MM.1S (cell line): ENCODE data around the gene CFAP45.

Experiments used
- DNase-seq: peaks from one replicate; pipeline ENCODE4 v3.0.0-alpha.2; 2015
- H2AFZ ChIP-seq: fragments of 300-600 bp; sonication (generic); 2 replicates; pipeline ENCODE4 v1.6.0; 2016; ENCODE audit warnings: antibody characterized with exemption, low read length
- H3F3A ChIP-seq: fragments of 300-600 bp; sonication (generic); 2 replicates; pipeline ENCODE4 v1.6.1; 2016; ENCODE audit warnings: mild to moderate bottlenecking, antibody characterized with exemption, low read length, moderate library complexity, mixed read lengths; ENCODE audit not compliant: insufficient read depth
- H3K27ac ChIP-seq: fragments of 300-600 bp; sonication (generic); 2 replicates; pipeline ENCODE4 v1.5.1; 2016; ENCODE audit warnings: mild to moderate bottlenecking, low read length
- H3K27me3 ChIP-seq: fragments of 300-600 bp; sonication (generic); replicated peaks from 2 replicates; pipeline ENCODE4 v1.6.0; 2016; ENCODE audit warnings: low read length; ENCODE audit not compliant: insufficient read depth
- H3K36me3 ChIP-seq: fragments of 300-600 bp; sonication (generic); replicated peaks from 2 replicates; pipeline ENCODE4 v1.6.1; 2016; ENCODE audit warnings: mild to moderate bottlenecking, low read length, mixed read lengths; ENCODE audit not compliant: insufficient read depth
- H3K4me1 ChIP-seq: fragments of 300-600 bp; sonication (generic); 2 replicates; pipeline ENCODE4 v1.6.1; 2016; ENCODE audit warnings: low read length, mixed read lengths
- H3K4me2 ChIP-seq: fragments of 300-600 bp; sonication (generic); 2 replicates; pipeline ENCODE4 v1.6.0; 2016; ENCODE audit warnings: low read depth, low read length
- H3K4me3 ChIP-seq: fragments of 300-600 bp; sonication (generic); 2 replicates; pipeline ENCODE4 v1.5.1; 2016; ENCODE audit warnings: low read length, mixed read lengths
- H3K79me2 ChIP-seq: fragments of 300-600 bp; sonication (generic); 2 replicates; pipeline ENCODE4 v1.6.1; 2016; ENCODE audit warnings: mixed run types, low read length, mixed read lengths
- H3K9ac ChIP-seq: fragments of 300-600 bp; sonication (generic); 2 replicates; pipeline ENCODE4 v1.6.1; 2016; ENCODE audit warnings: low read length, mixed read lengths
- H3K9me2 ChIP-seq: fragments of 300-600 bp; sonication (generic); replicated peaks from 2 replicates; pipeline ENCODE4 v1.6.1; 2016; ENCODE audit warnings: mild to moderate bottlenecking, low read length, mixed read lengths; ENCODE audit not compliant: insufficient read depth
- H3K9me3 ChIP-seq: fragments of 300-600 bp; sonication (generic); replicated peaks from 2 replicates; pipeline ENCODE4 v1.6.1; 2016; ENCODE audit warnings: mild to moderate bottlenecking, low read length, mixed read lengths; ENCODE audit not compliant: insufficient read depth
- H4K20me1 ChIP-seq: fragments of 300-600 bp; sonication (generic); 2 replicates; pipeline ENCODE4 v1.6.1; 2016; ENCODE audit warnings: mild to moderate bottlenecking, low read length, moderate library complexity, mixed read lengths; ENCODE audit not compliant: insufficient read depth
- CTCF ChIP-seq: fragments of 300-600 bp; sonication (generic); IDR thresholded peaks from 2 replicates; pipeline ENCODE4 v1.5.1; 2016; ENCODE audit warnings: antibody characterized with exemption, low read length, mixed read lengths
- EZH2 ChIP-seq: fragments of 300-600 bp; sonication (generic); optimal IDR thresholded peaks from 2 replicates; pipeline ENCODE3; 2017; ENCODE audit warnings: low read depth, mild to moderate bottlenecking, antibody characterized with exemption, low read length, mixed read lengths
- EZH2phosphoT487 ChIP-seq: fragments of 300-600 bp; sonication (generic); IDR thresholded peaks from 2 replicates; pipeline ENCODE4 v1.6.1; 2018; ENCODE audit warnings: antibody characterized with exemption, low read length

Gene CFAP45

DNA sequence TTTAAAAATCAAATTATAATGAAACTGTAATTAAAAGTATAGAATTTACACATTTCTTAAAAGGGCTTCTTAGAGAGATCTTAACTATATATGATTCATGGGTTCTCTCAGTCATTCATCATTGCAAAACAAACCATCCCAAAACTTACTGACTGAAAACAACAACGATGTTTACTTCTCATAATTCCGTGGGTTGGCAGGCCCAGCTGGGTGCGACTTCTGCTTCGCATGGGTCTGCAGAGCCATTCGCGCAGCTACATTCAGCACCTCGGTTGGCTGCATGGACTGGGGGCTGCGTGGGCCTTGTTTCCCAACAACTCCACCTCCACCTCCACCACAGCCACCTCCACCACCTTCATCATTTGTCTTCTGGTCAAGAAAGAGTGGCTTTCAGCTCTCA is 69.2 kb downstream of the CFAP45 start:
- Histone ChIP-seq H3K27ac (no peak overlapping the region), H3K27me3 (no peaks in the 10 kb centered on the region), H4K20me1 (no peaks in the 10 kb centered on the region), H3K9ac (no peak overlapping the region), H3K79me2 (no peaks in the 10 kb centered on the region), H3F3A (peaks cover 2% of the 10 kb centered on the region; the same call in 1 of the 2 replicates), H3K9me2 (no peaks in the 10 kb centered on the region), H3K4me1 (peaks cover 15% of the 10 kb centered on the region), H3K4me2 (no peak overlapping the region), H3K9me3 (no peaks in the 10 kb centered on the region), H3K36me3 (no peaks in the 10 kb centered on the region), H3K4me3 (no peak overlapping the region), H2AFZ (no peak overlapping the region)
- TF ChIP-seq EZH2phosphoT487 = no peak
- no peak for TF ChIP-seq CTCF
- no peak for TF ChIP-seq EZH2
- no peak for DNase-seq

DNA sequence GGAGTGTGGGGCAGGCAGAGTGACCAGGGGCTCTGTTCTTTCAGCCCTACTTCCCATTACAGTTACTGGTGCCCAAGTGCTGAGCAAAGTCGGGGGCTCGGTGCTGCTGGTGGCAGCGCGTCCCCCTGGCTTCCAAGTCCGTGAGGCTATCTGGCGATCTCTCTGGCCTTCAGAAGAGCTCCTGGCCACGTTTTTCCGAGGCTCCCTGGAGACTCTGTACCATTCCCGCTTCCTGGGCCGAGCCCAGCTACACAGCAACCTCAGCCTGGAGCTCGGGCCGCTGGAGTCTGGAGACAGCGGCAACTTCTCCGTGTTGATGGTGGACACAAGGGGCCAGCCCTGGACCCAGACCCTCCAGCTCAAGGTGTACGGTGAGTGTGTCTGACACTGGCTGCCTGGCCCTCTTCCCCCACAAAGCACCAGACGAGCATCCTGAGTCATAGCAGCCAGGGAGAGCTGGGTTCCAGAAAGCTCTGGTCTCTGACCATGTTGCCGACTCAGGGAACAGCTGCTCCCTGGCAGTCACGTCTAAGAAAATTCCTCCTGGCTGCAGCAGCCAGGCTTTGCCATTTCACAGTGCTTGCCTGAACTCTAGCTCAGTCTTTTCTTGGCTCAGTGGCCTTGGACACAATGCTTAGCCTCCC is 70.0 kb downstream of the CFAP45 start:
- no peak overlapping the region for H3K9ac ChIP-seq
- DNase-seq = no peak
- H3K4me2 ChIP-seq = no peak overlapping the region
- no peaks in the 10 kb centered on the region for H4K20me1 ChIP-seq
- H3K9me3 ChIP-seq = no peaks in the 10 kb centered on the region
- H3F3A ChIP-seq = peaks cover 5% of the 10 kb centered on the region; the same call in 1 of the 2 replicates
- peaks cover 20% of the 10 kb centered on the region for H3K4me1 ChIP-seq
- no peak overlapping the region for H3K4me3 ChIP-seq
- H3K27ac ChIP-seq = no peak overlapping the region
- no peaks in the 10 kb centered on the region for H3K27me3 ChIP-seq
- H3K36me3 ChIP-seq = no peaks in the 10 kb centered on the region
- no peaks in the 10 kb centered on the region for H3K79me2 ChIP-seq
- H3K9me2 ChIP-seq = no peaks in the 10 kb centered on the region
- TF ChIP-seq CTCF (no peak), EZH2 (no peak), EZH2phosphoT487 (no peak)
- H2AFZ ChIP-seq = no peak overlapping the region

- Histone ChIP-seq H3K4me2 (no peak overlapping the region), H3K36me3 (no peaks in the 10 kb centered on the region), H3F3A (peaks cover 5% of the 10 kb centered on the region; the same call in 1 of the 2 replicates), H3K4me1 (peaks cover 20% of the 10 kb centered on the region), H3K27ac (no peak overlapping the region), H3K9ac (no peak overlapping the region), H3K9me2 (no peaks in the 10 kb centered on the region), H3K27me3 (no peaks in the 10 kb centered on the region), H3K9me3 (no peaks in the 10 kb centered on the region), H3K4me3 (no peak overlapping the region), H3K79me2 (no peaks in the 10 kb centered on the region), H4K20me1 (no peaks in the 10 kb centered on the region), H2AFZ (0 out of 2 replicates have a peak overlapping the region, but pooled peaks have one; percentile 4)
- peak; percentile 73 for DNase-seq
- TF ChIP-seq CTCF (peak; percentile 88), EZH2phosphoT487 (no peak)
Measured at GRCh38 chr1:159829273-159829634, 70.7 kb downstream of the CFAP45 start.
